Endothelial cell (in vitro differentiated cells): Measurements from ENCODE around the gene PPFIA4. TPM values are rescaled to one million over a fixed set of nuclear protein-coding genes. Genes with fewer than 3 reads are reported as not detected.
A peak's percentile ranks its signal among the peaks of the same experiment; 100 is the strongest.

Experiments used
- DNase-seq: peaks from one replicate; pipeline ENCODE4 v3.0.0; 2021; ENCODE audit warnings: low spot score
- H3K27ac Mint-ChIP-seq: one replicate; pipeline ENCODE4 v1.8.0; 2021; ENCODE audit warnings: mixed read lengths, inconsistent platforms; ENCODE audit not compliant: unreplicated experiment
- H3K27me3 Mint-ChIP-seq: one replicate; pipeline ENCODE4 v1.8.0; 2021; ENCODE audit warnings: mild to moderate bottlenecking, moderate library complexity, mixed read lengths, inconsistent platforms; ENCODE audit not compliant: unreplicated experiment
- H3K36me3 Mint-ChIP-seq: one replicate; pipeline ENCODE4 v1.8.0; 2021; ENCODE audit warnings: mild to moderate bottlenecking, low read depth, mixed read lengths, inconsistent platforms; ENCODE audit not compliant: unreplicated experiment
- H3K4me1 Mint-ChIP-seq: one replicate; pipeline ENCODE4 v1.8.0; 2021; ENCODE audit warnings: mild to moderate bottlenecking, mixed read lengths, inconsistent platforms; ENCODE audit not compliant: unreplicated experiment
- H3K4me3 Mint-ChIP-seq: one replicate; pipeline ENCODE4 v1.8.0; 2021; ENCODE audit warnings: mild to moderate bottlenecking, mixed read lengths, inconsistent platforms; ENCODE audit not compliant: unreplicated experiment
- H3K9me3 Mint-ChIP-seq: one replicate; pipeline ENCODE4 v1.8.0; 2021; ENCODE audit warnings: mixed read lengths, inconsistent platforms; ENCODE audit not compliant: unreplicated experiment
- total RNA-seq: library from RNA; stranded (reverse); fragmentation: NEBNext Ultra II Directional; extraction: Animal tissue kit (Norgen Biotek cat#: 25700); gene quantifications from one replicate; pipeline ENCODE4 v1.2.1, GENCODE V29; 2021; ENCODE audit not compliant: unreplicated experiment
- TF ChIP-seq, protein P1 (sequence below): fragments of 200-600 bp; sonication (generic); IDR thresholded peaks from one replicate; pipeline ENCODE4 v1.5.0; 2021; ENCODE audit warnings: antibody characterized with exemption; ENCODE audit not compliant: unreplicated experiment

Gene PPFIA4
- total RNA-seq, 1 donor from 2014 or later = 4.0 TPM

DNA sequence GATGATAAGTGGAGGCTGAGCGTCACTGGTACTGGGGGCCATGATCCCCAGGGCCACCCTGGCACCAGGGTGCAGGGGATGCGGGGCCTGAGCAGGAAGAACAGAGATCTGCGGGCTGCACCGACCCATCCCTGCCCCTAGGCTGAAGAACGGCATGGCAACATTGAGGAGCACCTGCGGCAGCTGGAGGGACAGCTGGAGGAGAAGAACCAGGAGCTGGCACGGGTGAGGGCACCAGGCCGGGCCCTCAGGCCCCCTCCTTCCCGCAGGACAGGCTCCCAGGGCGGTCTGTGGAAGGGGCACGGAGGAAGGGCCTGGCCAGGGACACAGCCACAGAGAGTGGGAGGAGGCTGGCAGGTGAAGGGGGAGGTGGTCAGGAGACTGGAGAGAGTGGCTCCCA, 21.8 kb downstream of the PPFIA4 start:
- H3K36me3 Mint-ChIP-seq = peaks cover 7% of the 10 kb centered on the region
- H3K27me3 Mint-ChIP-seq = peaks cover 10% of the 10 kb centered on the region
- peak overlapping the region; percentile 39 for H3K27ac Mint-ChIP-seq
- H3K9me3 Mint-ChIP-seq = no peaks in the 10 kb centered on the region
- H3K4me3 Mint-ChIP-seq = no peak overlapping the region
- DNase-seq = no peak
- TF ChIP-seq, protein P1, sequence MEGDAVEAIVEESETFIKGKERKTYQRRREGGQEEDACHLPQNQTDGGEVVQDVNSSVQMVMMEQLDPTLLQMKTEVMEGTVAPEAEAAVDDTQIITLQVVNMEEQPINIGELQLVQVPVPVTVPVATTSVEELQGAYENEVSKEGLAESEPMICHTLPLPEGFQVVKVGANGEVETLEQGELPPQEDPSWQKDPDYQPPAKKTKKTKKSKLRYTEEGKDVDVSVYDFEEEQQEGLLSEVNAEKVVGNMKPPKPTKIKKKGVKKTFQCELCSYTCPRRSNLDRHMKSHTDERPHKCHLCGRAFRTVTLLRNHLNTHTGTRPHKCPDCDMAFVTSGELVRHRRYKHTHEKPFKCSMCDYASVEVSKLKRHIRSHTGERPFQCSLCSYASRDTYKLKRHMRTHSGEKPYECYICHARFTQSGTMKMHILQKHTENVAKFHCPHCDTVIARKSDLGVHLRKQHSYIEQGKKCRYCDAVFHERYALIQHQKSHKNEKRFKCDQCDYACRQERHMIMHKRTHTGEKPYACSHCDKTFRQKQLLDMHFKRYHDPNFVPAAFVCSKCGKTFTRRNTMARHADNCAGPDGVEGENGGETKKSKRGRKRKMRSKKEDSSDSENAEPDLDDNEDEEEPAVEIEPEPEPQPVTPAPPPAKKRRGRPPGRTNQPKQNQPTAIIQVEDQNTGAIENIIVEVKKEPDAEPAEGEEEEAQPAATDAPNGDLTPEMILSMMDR = no peak
- no peaks in the 10 kb centered on the region for H3K4me1 Mint-ChIP-seq

DNA sequence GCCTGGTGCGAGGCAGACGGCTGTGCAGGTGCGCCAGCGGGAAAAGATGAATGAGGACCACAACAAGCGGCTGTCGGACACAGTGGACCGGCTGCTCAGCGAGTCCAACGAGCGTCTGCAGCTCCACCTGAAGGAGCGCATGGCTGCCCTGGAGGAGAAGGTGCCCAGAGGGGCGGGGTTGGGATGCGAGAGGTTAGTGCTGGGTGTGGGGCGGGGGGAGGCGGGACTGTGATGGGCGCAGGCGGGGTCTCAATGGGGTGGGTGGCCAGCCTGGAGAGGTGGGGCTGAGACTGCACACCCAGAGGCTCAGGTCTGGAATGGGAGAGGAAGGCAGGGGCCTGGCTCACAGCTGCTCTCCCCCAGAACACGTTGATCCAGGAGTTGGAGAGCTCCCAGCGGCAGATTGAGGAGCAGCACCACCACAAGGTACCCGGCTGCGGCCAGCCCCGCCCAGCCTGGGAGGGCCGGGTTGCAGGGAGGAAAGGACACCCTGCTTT, 22.3 kb downstream of the PPFIA4 start:
- no peak overlapping the region for H3K4me3 Mint-ChIP-seq
- no peak overlapping the region for H3K27ac Mint-ChIP-seq
- H3K4me1 Mint-ChIP-seq = no peaks in the 10 kb centered on the region
- H3K27me3 Mint-ChIP-seq = peaks cover 10% of the 10 kb centered on the region
- peak; percentile 47 for DNase-seq
- TF ChIP-seq, protein P1 = no peak
- peaks cover 5% of the 10 kb centered on the region for H3K36me3 Mint-ChIP-seq
- no peaks in the 10 kb centered on the region for H3K9me3 Mint-ChIP-seq

DNA sequence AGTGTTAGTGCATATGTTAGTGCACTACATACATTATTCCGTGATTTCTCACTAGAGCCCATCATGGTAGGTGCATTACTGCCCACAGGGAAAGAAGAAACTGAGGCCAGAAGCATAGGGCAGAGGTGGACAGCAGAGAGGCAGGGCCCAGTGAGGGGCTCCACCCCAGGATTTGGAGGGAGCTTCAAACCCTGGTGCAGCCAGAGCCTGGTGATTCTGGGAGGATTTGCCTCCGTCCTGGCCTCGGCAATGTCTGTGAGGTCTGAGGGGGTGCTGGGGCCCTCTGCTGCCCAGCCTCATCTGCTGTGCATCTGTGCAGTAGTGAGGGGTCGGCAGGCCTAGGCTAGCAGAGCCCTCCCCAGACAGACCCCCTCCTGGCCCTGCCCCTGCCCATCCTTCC, 22.8 kb downstream of the PPFIA4 start:
- Mint-ChIP-seq H3K27ac (no peak overlapping the region), H3K9me3 (no peaks in the 10 kb centered on the region), H3K4me1 (no peaks in the 10 kb centered on the region), H3K27me3 (peaks cover 10% of the 10 kb centered on the region), H3K4me3 (no peak overlapping the region), H3K36me3 (peaks cover 5% of the 10 kb centered on the region)
- TF ChIP-seq, protein P1 = no peak
- no peak for DNase-seq

DNA sequence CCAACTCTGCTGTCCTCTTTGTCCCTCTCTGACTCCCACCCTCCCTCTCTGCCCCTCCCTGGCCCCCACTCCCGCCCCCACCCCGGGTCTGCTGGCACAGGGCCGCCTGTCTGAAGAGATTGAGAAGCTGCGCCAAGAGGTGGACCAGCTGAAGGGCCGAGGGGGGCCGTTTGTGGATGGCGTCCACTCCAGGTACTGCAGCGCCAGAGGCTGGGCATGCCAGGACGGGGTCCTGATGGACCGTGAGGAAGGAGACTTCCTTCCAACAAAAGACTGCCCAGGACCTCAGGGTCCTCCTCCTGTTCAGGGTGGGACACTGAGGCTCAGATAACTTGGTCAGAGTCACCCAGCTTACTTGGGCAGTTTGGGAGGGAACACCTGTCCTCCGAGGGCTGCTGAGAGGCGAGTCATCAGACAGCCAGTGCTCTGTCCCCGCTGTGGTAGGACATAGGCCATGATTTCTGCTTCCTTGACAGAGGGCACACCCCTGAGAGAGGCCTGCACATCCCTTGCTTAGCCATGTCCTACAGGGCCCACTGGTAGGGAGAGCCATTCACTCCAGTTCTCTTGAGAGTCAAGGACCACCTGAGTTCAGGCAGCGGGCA, 23.4 kb downstream of the PPFIA4 start:
- Mint-ChIP-seq H3K27me3 (peaks cover 10% of the 10 kb centered on the region), H3K27ac (no peak overlapping the region), H3K4me1 (no peaks in the 10 kb centered on the region), H3K4me3 (no peak overlapping the region), H3K36me3 (peaks cover 5% of the 10 kb centered on the region), H3K9me3 (no peaks in the 10 kb centered on the region)
- TF ChIP-seq, protein P1 = no peak
- DNase-seq = no peak

DNA sequence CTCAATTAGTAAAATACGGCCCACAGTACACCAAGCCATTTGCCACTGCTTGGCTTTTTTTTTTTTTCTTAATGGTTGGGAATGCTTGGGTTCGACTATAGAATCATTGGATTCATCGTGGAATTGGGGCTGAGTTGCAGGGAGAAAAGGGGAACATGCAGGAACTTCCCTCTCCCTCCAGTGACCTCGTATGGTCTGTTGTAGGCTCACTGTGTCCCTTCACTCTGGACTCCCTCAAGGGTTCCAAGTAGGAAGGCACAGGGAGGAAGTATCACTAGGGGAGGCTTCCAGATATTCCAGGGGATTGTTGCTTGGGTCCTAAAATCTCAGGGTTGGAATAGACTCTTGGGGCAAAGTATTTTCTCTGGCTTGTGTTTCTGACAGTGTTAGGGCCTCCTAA, 24.5 kb downstream of the PPFIA4 start:
- H3K4me1 Mint-ChIP-seq = no peaks in the 10 kb centered on the region
- TF ChIP-seq, protein P1 = no peak
- H3K27ac Mint-ChIP-seq = no peak overlapping the region
- H3K27me3 Mint-ChIP-seq = peaks cover 8% of the 10 kb centered on the region
- no peaks in the 10 kb centered on the region for H3K9me3 Mint-ChIP-seq
- no peaks in the 10 kb centered on the region for H3K36me3 Mint-ChIP-seq
- H3K4me3 Mint-ChIP-seq = no peak overlapping the region
- DNase-seq = no peak
